Activated CD4-positive, CD25-positive, alpha-beta regulatory T cell treated with anti-CD3 and anti-CD28 coated beads, Interleukin-2, amount 50 U/mL, for 24 hours (primary cell): ENCODE results near the gene BRD1.
A peak's percentile ranks its signal among the peaks of the same experiment; 100 is the strongest.

ENCODE experiments used
- ATAC-seq, 2 donors: fragments of 150-1000 bp; cut with Tn5 transposase; one replicate each; pipeline ENCODE4 v1.10.0; 2021; ENCODE audit warnings: mild to moderate bottlenecking in 1 of 2, moderate library complexity in 1 of 2

The BRD1 gene

DNA sequence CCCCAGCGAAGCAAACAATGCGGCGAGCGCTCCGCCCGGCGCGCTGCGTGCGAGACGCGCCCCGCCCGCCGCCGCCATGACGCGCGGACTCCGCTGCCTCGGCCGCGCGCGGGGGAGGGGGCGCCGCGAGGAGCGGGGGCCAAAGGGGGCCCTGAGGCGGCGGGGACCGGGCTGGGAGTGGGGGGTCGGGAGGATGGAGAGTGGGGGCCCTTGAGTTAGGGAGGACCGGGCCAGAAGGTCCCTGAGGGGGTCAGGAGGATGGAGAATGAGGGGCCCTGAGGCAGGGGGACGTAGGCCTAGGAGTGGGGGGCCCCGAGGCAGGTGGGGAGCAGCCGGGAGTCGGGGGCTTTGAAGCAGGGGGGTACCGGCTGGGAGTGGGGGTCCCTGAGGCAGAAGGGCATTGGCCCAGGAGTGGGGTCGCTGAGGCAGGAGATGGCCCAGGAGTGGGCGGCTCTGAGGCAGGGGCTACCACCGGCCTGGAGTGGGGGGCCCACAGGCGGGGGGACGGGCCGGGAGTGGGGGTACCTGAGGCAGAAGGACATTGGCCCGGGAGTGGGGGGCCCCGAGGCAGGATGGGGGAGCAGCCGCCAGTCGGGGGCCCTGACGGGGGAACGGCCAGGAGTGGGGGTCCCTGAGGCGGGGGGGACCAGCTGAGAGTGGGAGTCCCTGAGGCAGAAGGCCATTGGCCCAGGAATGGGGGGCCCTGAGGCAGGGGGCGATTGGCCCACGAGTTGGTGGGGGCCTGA is at the start of gene BRD1:
Gene BRD1, minus strand, starts transcription at position 21 of the 746 bp plus-strand sequence. CDS start 3,556 bp downstream, outside the sequence.
- peak; percentile 57 to 59 for ATAC-seq

DNA sequence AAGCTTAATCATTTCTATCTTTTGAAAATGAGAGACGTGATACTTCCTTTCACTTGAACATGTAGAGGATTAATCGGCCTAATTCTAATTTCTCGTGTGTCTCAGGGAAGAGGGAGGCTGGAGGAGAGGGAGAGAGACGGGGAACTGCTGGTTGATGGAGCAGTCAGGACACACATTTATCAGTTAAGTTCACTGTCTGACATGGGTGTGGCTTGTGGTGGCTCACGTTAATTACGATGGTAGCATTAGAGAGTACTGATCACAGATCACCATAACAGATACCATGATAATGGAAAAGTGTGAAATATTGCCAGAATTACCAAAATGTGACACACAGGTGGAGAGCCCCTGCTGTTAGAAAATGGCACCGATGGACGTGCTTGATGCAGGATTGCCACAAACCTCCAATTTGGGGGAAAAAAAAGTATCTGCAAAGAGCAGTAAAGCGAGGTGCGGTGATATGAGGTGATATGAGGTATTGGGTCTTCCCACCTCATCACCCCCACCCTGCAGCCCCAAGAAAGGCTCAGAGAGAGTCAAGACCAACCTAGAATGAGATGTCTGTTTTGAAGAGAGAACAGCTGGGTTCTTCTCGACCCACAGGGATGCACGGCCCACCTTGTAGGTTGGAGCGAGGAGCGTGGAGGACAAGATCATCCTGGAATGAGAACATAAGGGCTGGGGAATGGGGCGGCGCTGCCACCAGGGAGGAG is 45.7 kb upstream of the BRD1 start:
- no peak for ATAC-seq

DNA sequence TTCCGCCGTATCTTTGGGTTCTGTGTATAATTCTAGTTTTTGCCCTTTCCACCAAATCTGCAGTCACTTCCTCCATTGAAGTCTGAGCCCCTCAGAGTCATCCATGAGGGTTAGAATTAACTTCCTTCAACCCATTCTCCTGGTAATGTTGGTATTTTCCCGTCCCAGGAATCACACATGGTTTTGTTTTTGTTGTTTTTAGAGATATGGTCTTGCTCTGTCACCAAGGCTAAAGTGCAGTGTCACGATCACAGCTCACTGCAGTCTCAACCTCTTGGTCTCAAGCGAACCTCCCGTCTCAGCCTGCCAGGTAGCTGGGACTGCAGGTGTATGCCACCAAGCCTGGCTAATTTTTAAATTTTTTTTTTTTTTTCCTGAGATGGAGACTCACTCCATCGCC is 44.7 kb upstream of the BRD1 start:
- ATAC-seq = no peak

DNA sequence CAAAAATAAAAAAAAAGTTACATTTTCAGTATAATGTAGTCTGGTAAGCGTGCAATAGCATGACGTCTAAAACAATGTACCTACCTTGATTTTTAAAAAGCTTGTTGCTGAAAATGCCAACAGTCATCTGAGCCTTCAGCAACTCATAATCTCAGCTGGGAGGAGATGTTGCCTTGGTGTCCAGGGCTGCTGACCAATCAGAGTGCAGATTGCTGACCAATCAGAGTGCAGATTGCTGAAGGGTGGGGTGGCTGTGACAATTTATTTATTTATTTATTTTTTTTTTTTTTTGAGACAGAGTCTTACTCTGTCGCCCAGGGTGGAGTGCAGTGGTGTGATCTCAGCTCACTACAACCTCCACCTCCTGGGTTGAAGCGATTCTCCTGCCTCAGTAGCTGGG is 43.8 kb upstream of the BRD1 start:
- no peak for ATAC-seq

DNA sequence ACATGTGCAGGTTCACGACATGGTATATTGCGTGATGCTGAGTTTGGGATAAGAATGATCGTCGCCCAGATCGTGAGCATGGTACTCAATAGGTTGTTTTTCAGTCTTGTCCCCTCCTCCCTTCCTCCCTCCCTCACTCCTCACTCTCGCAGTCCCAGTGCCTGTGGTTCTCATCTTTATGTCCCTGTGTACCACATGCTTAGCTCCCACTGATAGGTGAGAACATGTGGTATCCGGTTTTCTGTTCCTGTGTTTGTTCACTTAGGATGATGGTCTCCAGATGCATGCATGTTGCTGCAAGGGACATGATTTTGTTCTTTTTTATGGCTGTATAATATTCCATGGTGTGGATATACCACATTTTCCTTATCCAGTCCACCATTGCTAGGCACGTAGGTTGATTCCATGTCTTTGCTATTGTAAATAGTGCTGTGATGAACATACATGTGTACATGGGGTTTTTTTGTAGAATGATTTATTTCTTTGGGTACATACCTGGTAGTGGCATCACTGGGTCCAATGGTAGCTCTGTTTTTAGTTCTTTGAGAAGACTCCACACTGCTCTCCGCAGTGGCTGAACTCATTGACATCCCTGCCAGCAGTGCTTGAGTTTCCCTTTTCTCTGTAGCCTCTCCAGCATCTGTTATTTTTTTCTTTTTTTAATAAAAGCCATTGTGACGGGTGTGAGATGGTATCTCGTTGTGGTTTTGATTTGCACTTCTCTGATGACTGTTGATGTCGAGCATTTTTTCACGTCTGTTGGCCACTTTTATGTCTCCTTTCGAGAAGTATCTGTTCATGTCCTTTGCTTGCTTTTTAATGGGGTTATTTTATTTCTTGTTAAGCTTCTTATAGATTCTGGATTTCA is 42.4 kb upstream of the BRD1 start:
- peak; percentile 61 to 72 for ATAC-seq

DNA sequence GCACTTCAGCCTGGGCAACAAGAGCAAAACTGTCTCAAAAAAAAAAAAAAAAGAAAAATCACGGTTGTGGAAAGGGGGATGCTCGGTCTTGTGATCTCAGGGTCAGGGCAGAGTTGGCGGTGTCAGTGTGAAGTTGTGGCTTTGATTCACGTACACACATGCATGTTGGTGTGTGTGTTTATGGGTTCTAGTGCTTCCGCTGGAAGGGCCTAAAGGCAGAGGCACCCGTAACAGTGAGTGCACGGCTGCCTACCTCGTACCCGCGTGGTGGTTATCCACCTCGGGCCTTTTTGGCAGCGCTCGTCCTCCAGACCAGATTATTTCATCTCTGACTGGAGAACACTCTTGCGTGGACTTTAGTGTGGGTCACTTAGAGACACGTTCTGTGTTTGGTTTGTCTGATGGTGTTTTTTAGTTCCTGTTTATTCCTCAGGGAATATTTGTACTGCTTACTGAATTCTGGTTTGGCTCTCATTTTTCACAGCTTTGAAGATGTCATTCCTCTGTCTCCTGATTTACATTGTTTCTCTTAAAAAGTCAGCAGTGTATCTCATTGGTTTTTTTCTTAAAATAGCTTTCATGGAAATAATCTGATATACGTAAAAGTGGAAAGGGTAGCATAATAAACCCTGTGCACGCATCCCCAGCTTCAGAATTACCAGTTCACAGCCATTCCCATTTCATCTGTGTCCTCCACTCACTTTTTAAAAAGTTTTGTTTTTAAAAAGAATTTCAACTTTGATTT is 41.6 kb upstream of the BRD1 start:
- no peak for ATAC-seq

DNA sequence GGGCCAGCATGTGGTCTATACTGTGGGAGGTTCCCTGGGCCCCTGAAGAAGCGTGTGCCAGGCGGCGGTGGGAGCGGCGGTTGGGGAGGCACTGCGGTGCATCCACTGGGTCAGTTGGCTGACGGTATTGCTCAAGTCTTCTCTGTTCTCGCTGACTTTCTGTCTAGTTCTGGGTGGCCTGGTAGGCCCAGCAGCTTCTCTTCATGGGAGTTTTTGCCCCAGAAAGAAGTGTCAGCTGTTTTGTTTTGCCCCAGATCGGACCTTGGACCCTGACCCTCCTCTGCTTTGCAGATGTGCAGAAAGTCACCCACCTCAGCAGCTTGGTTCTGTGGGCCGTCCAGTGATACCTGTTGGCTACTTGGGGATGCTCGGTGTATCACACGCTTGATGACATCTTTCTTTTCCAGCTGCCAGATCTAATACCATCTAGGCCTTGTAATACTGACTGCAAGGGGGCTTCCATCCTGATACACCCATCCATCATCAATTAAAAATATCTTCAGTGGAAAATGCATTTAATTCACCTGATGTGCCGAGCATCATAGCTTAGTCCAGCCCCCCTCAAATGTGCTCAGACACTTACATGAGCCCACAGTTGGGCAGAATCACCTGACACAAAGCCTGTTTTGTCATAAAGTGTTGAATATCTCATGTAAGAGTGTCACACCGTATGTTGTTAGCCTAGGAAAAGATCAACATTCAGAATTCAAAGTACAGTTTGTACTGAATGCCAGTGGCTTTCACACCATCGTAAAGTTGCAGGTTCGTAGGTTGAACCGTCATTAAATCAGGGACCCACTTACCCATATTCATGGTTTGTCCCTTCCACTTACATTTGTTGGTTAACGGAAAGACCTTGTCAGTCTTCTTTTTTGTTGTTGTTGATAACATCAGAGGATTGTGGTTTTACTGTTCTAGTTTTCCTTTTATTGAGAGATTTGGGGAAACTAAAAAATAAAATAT is 39.9 kb upstream of the BRD1 start:
- ATAC-seq = no peak

DNA sequence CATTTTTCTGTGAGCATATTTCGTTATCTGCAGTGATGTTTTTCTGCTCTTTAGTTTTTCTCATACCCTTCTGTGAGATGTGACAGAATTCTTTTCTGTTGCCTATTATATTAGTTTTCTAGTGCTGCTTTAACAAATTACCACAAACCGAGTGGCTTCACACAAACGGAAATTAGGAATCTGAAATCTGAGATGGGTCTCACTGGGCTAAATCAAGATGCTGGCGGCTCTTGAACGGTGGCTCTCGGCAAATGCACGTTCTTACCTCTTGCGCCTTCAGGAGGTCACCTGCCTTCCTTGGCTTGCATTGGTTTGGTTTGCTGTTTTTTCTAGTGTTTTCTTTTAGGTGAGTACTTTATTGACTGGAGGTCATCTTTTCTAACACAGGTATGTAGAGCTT is 39.0 kb upstream of the BRD1 start:
- ATAC-seq = no peak

DNA sequence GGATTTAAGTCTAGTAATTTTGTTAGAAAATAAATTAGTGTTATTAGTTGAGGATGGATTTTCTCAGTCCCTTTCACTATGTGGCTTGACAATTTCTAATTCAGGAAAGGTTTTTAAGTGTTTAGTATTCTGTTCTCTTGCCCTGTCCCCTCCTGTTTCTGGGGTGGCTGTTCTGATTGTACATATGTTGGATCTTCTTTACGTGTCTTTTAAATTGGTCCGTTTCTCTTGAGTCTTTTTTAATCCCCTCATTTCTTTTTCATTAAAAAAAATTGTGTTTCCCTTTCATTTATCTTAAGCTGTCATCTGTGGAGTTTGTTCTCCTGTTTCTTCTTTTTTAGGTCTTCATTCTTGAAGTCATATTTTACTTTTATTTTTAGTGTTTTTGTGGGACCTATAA is 38.5 kb upstream of the BRD1 start:
- no peak for ATAC-seq

DNA sequence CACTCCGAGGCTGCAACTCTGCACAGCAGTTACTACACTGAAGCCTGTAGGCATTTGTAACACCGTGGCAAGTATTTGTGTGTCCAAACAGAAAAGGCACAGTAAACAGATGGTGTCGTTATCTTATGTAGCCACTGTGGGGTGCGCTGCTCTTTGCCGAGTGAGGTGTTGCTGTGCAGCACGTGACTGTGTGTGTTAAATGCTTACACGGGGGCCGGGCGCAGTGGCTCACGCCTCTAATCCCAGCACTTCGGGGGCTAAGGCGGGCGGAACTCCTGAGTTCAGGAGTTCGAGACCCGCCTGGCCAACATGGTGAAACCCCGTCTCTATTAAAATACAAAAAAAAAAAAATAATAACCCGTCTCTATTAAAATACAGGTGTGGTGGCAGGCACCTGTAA is 37.5 kb upstream of the BRD1 start:
- ATAC-seq = no peak

DNA sequence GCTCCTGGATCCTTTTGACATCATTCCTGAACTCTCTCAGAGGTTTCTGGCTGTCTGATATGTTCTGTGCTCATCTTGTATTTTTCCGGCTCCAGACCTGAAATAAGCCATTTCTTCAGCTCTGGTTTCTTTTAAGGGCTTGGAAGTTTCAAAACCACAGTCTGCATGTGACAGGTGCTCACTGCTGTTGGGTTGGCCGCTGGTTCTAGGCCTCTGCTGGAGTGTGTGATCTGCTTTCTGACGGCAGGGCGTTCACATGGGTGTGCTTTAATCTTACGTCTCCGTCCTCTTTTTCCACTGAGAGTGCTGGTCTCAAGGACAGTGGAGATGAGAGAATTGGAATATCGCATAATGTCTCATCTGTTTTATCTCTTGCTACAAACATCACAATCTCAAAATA is 36.3 kb upstream of the BRD1 start:
- ATAC-seq = no peak

DNA sequence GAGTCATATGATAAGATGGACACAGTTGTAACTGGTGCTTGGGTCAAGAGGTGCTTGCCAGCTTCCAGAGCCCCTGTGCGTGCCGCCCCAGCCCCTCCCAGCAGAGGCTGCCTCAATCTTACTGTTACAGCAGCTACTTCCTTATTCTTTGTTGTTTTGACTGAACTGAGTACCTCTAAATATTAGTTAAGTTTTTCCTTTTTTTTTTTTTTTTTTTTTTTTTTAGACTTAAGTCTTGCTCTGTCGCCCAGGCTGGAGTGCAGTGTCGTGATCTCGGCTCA is 34.8 kb upstream of the BRD1 start:
- no peak for ATAC-seq

DNA sequence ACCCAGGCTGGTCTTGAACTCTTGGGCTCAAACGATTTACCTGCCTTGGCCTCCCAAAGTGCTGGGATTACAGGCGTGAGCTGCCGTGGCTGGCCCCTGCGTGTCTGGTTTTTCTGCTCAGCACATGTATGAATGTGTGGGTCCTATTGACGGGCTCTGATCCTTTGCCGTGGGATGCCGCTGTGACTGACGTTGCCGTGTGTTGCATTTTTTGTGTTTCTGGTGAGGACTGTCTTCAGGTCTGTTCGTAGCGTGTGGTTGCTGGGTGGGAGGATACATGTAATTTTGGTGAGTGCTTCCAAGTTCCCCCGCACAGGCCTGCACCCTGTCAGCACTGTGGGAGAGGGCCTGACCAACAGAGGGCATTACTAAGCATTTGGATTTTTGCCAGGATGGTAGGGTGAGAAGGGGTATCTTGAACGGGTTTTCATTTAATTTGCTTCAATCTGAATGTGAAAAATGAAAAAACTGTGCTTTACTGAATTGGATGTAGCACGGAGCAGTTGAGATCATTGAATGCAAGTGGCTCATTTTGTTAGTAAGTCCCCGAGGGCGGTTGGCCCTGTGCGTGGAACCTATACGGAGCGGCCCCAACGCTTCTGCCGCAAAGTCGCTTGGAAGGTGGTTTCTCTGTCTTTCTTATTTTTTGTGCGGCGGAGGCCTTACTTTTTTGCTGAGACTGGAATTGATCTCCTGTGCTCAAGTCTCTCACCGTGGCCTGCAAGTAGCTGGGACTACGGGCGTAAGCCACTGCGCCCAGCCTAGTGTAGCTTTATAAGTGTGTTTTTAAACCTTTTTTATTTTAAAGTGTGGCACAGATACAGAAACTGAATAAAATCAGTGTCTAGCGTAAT is 34.2 kb upstream of the BRD1 start:
- ATAC-seq = no peak

DNA sequence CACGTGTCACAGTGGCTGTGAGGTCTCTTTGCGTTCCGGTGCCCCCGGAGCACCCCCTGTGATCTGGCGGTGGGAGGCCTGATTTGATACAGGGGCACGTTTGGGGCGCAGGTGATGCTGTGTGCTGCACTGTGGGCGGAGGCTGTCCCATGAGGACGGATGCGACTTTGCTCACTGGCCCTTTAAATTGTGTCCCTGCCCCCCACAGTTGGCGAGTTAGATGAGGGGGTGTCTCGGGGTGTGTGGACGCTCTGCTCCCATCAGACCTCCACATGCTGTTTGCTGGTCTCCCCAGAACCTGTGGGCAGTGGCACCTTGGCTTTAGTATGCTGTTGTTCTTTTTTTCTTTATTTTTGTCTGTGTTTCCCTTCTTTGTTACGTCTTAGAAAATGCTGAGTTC is 31.2 kb upstream of the BRD1 start:
- no peak for ATAC-seq

DNA sequence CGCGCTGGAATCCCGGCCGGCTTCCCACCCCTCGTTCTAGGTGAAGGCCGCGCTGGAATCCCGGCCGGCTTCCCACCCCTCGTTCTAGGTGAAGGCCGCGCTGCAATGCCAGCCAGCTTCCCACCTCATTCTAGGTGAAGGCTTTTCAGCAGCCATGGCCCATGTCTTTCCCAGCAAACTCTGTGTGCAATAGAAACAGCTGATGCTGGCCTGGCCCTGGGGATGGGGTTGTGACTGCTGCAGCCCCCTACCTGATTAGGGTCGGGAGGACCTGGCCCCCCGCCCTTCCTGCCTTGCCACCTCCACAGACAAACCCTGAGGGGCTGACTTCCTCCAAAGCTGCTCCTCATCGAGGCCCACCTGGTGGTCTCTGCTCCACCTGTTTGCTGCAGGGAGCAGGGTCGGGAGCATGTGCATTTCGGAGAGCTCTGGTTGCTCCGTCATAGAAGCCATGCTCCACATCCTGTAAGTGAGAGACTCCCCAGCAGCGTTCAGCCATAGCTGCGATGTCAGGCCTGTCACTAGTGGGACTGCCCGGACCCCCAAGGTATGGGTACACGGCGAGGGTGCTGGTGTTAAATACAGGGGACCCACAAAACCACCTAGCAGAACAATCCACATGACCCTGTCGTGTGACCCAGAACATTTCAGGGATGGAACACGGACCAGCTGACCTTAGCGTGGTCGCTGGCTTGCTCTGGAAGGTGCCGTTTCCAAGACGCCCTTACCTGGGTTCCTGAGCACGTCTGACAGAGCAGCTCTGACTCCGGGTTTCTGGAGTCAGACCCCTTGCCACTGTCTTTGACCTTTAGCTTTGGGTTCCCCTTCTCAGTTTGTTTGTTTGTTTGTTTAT is 29.3 kb upstream of the BRD1 start:
- no peak for ATAC-seq

DNA sequence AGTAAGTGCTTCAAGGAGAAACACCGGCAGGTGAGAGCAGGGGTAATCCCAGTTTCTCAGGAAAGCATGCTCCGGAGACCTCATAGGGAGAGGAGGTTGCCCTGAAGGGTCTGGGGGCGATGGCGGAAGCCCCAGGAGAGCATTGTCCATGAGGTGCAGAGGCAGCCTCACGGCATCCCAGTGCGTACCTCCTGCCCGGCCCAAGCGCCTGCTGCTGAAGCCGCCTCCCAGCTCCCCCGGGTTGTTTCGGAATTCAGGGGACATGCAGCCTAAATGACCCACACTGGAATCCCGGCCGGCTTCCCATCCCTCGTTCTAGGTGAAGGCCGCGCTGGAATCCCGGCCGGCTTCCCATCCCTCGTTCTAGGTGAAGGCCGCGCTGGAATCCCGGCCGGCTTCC is 28.7 kb upstream of the BRD1 start:
- ATAC-seq = no peak

DNA sequence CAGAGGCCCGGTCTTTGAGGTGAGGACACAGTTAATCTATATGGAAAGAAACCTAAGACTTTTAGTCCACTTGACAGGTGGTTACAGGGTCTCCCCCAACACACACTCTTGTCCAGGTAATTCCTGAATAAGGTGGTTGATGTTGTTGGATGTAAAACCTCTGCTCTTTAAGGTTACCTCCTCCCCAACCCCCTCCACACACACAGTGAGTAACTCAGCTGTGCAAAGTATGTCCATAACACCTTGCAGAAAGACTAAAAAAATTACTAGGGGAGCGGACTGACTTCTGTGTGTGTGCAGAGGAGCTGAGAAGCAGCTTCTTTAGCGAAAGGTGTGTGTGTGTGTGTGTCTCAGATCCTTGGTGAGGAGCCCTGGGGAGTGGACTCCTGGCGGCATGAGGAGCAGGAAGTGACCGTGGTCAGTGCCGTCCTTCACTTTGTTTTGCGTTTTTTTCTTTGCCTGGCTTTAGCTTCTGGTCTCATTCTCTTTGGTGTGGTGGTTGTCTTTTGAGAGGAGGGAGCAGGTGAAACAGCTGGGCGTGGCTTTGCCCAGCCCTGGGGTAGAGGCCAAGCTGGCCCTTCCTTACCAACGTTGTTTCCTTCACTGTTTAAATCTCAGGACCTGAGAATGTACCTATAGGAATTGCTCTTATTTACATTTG is 27.7 kb upstream of the BRD1 start:
- ATAC-seq = no peak

DNA sequence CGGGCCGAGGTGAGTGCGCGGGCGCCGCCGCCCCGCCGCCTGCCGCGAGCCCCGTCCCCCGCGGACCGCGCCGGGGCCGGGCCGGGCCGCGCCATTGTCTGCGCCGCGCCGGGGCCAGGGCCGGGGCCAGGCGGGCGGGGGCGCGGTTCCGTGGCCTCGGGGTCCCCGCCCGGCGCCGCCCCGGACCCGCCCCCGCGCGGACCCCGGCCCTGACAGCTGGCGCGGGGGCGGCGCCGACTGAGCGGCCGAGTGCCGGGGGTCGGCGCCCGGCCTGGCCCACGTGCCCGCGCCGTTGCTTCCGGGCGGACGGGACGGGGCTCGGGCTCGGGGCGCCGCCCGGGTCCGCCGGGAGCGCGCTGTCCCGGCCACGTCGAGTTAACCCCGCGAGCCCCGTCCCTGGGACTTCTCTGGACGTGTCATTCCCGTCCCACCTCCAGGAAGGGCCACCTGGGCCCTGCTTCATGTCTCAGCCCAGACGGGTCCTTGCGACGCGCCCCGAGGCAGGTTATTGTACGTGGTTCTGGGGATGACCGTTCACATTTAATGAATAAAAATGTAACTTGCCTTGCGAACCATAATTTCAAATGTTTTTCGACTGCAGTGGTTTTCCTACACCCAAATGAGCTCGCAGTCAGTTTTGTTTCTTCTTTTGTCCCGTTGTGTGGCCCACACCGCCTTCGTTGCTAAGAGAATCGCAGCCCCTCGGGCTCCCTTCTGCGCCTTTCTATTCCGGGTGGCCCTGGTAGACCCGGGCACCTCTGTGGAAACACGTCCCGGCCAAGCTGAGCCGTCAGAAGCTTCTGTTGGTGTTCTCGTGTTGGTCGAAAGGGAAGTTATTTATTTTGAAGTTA is 26.5 kb upstream of the BRD1 start:
- ATAC-seq = peak; percentile 24 to 33
